Stimulated activated effector memory CD8-positive, alpha-beta T cell treated with anti-CD3 and anti-CD28 coated beads, Interleukin-12 subunit alpha, Interleukin-12 subunit beta, amount 100 ng/mL, for 72 hours (primary cell): ENCODE measurements around the gene COG8.
A peak's percentile ranks its signal among the peaks of the same experiment; 100 is the strongest.
"Not testable (repeated sequence)": the region's sequence is repeated elsewhere in the genome, so short reads cannot be mapped to it uniquely, and the experiment has no call there.

Source experiments
- ATAC-seq: fragments of 150-1000 bp; cut with Tn5 transposase; 2 replicates; pipeline ENCODE4 v1.10.0; 2021
- DNase-seq, 2 donors: peaks; one replicate each; pipeline ENCODE4 v3.0.0; 2021 to 2022; ENCODE audit warnings: low spot score in 2 of 2
- H3K27ac Mint-ChIP-seq: one replicate; pipeline ENCODE4 v1.8.0; 2022; ENCODE audit warnings: mild to moderate bottlenecking, mixed read lengths
- H3K36me3 Mint-ChIP-seq: one replicate; pipeline ENCODE4 v1.8.0; 2022; ENCODE audit warnings: mild to moderate bottlenecking, mixed read lengths
- H3K4me1 Mint-ChIP-seq: one replicate; pipeline ENCODE4 v1.8.0; 2022; ENCODE audit warnings: mixed read lengths
- H3K4me3 Mint-ChIP-seq: one replicate; pipeline ENCODE4 v1.8.0; 2022; ENCODE audit warnings: mild to moderate bottlenecking, mixed read lengths
- H3K9me3 Mint-ChIP-seq: one replicate; pipeline ENCODE4 v1.8.0; 2022; ENCODE audit warnings: mixed read lengths

Gene COG8

GRCh38 chr16:69294051-69294450, 45.3 kb downstream of the COG8 start:
- Mint-ChIP-seq H3K9me3 (no peaks in the 10 kb centered on the region), H3K36me3 (peaks cover 12% of the 10 kb centered on the region), H3K4me1 (peaks cover 8% of the 10 kb centered on the region), H3K27ac (peak overlapping the region; percentile 44), H3K4me3 (no peak overlapping the region)
- no peak for DNase-seq
- ATAC-seq, result no peak

GRCh38 chr16:69293401-69293800, 46.0 kb downstream of the COG8 start:
- Mint-ChIP-seq H3K9me3 (no peaks in the 10 kb centered on the region), H3K27ac (peak overlapping the region; percentile 44), H3K36me3 (peaks cover 10% of the 10 kb centered on the region), H3K4me1 (peaks cover 8% of the 10 kb centered on the region), H3K4me3 (no peak overlapping the region)
- peak; percentile 87 for ATAC-seq
- DNase-seq, result no peak

GRCh38 chr16:69291657-69292056, 47.7 kb downstream of the COG8 start:
- not testable (repeated sequence) for H3K4me3 Mint-ChIP-seq, H3K4me1 Mint-ChIP-seq, H3K36me3 Mint-ChIP-seq, H3K9me3 Mint-ChIP-seq, ATAC-seq, H3K27ac Mint-ChIP-seq, DNase-seq

GRCh38 chr16:69286941-69287713, 52.2 kb downstream of the COG8 start:
- Mint-ChIP-seq H3K9me3 (no peaks in the 10 kb centered on the region), H3K27ac (no peak overlapping the region), H3K4me3 (no peak overlapping the region), H3K36me3 (peaks cover 29% of the 10 kb centered on the region), H3K4me1 (no peaks in the 10 kb centered on the region)
- ATAC-seq, result no peak
- peak in 1 of 2 donors; percentile 21 for DNase-seq

GRCh38 chr16:69285240-69285639, 54.1 kb downstream of the COG8 start:
- H3K36me3 Mint-ChIP-seq, result peaks cover 29% of the 10 kb centered on the region
- H3K27ac Mint-ChIP-seq, result no peak overlapping the region
- no peak for DNase-seq
- no peak for ATAC-seq
- H3K4me3 Mint-ChIP-seq, result no peak overlapping the region
- H3K4me1 Mint-ChIP-seq, result no peaks in the 10 kb centered on the region
- no peaks in the 10 kb centered on the region for H3K9me3 Mint-ChIP-seq

GRCh38 chr16:69283851-69284250, 55.5 kb downstream of the COG8 start:
- DNase-seq, result no peak
- Mint-ChIP-seq H3K4me1 (no peaks in the 10 kb centered on the region), H3K9me3 (no peaks in the 10 kb centered on the region), H3K4me3 (no peak overlapping the region), H3K27ac (no peak overlapping the region), H3K36me3 (peaks cover 24% of the 10 kb centered on the region)
- ATAC-seq, result no peak

GRCh38 chr16:69277413-69277812, 62.0 kb downstream of the COG8 start:
- Mint-ChIP-seq H3K9me3 (no peaks in the 10 kb centered on the region), H3K36me3 (peaks cover 12% of the 10 kb centered on the region), H3K27ac (no peak overlapping the region), H3K4me1 (peaks cover 6% of the 10 kb centered on the region), H3K4me3 (no peak overlapping the region)
- ATAC-seq (no peak), DNase-seq (no peak)
